ENCODE results near the gene NSD2. TPM values are rescaled to one million over a fixed set of nuclear protein-coding genes. Genes with fewer than 3 reads are reported as not detected.
"Not testable (repeated sequence)": the region's sequence is repeated elsewhere in the genome, so short reads cannot be mapped to it uniquely, and the experiment has no call there.

NSD2 gene
- total RNA-seq, 1 donor from 2014 or later = 138 TPM

GRCh38 chr4:2009651-2010233 lies 138.5 kb downstream of the NSD2 start:
- peak overlapping the region; percentile 82 for H3K27ac Mint-ChIP-seq (ENCODE audit: unreplicated experiment)

GRCh38 chr4:2011583-2011982 lies 140.4 kb downstream of the NSD2 start:
- peaks cover 5% of the 10 kb centered on the region for H3K27me3 Mint-ChIP-seq (ENCODE audit: unreplicated experiment)
- H3K9me3 Mint-ChIP-seq (ENCODE audit: unreplicated experiment) = peaks cover 6% of the 10 kb centered on the region

More at GRCh38 chr4:2009651-2010233, 138.5 kb downstream of the NSD2 start:
- Mint-ChIP-seq H3K4me3 (ENCODE audit: unreplicated experiment) (peak overlapping the region; percentile 82), H3K27me3 (ENCODE audit: unreplicated experiment) (peaks cover 5% of the 10 kb centered on the region), H3K4me1 (ENCODE audit: low read depth, unreplicated experiment) (peaks cover 5% of the 10 kb centered on the region), H3K36me3 (ENCODE audit: unreplicated experiment) (no peaks in the 10 kb centered on the region), H3K9me3 (ENCODE audit: unreplicated experiment) (peaks cover 6% of the 10 kb centered on the region)
- peak; percentile 78 for DNase-seq
- no peak for TF ChIP-seq CTCF (IDR thresholded peaks at IDR 0.05; ENCODE audit: partially characterized antibody, unreplicated experiment)

GRCh38 chr4:2015008-2015407 lies 143.8 kb downstream of the NSD2 start:
- no peak for DNase-seq
- no peak for TF ChIP-seq CTCF (IDR thresholded peaks at IDR 0.05; ENCODE audit: partially characterized antibody, unreplicated experiment)
- no peaks in the 10 kb centered on the region for H3K9me3 Mint-ChIP-seq (ENCODE audit: unreplicated experiment)
- no peaks in the 10 kb centered on the region for H3K36me3 Mint-ChIP-seq (ENCODE audit: unreplicated experiment)
- no peaks in the 10 kb centered on the region for H3K4me1 Mint-ChIP-seq (ENCODE audit: low read depth, unreplicated experiment)
- H3K27ac Mint-ChIP-seq (ENCODE audit: unreplicated experiment) = no peak overlapping the region
- no peak overlapping the region for H3K4me3 Mint-ChIP-seq (ENCODE audit: unreplicated experiment)
- peaks cover 2% of the 10 kb centered on the region for H3K27me3 Mint-ChIP-seq (ENCODE audit: unreplicated experiment)

More at GRCh38 chr4:2011583-2011982, 140.4 kb downstream of the NSD2 start:
- Mint-ChIP-seq H3K4me1 (ENCODE audit: low read depth, unreplicated experiment) (peaks cover 5% of the 10 kb centered on the region), H3K36me3 (ENCODE audit: unreplicated experiment) (no peaks in the 10 kb centered on the region), H3K27ac (ENCODE audit: unreplicated experiment) (no peak overlapping the region), H3K4me3 (ENCODE audit: unreplicated experiment) (no peak overlapping the region)
- no peak for TF ChIP-seq CTCF (IDR thresholded peaks at IDR 0.05; ENCODE audit: partially characterized antibody, unreplicated experiment)
- DNase-seq = no peak

- H3K9me3 Mint-ChIP-seq (ENCODE audit: unreplicated experiment); H3K27me3 Mint-ChIP-seq (ENCODE audit: unreplicated experiment); H3K4me1 Mint-ChIP-seq (ENCODE audit: low read depth, unreplicated experiment); H3K36me3 Mint-ChIP-seq (ENCODE audit: unreplicated experiment); DNase-seq; H3K27ac Mint-ChIP-seq (ENCODE audit: unreplicated experiment): not testable (repeated sequence)
- peak overlapping the region; percentile 18 for H3K4me3 Mint-ChIP-seq (ENCODE audit: unreplicated experiment)
Measured at GRCh38 chr4:2021358-2022018, 150.3 kb downstream of the NSD2 start.

GRCh38 chr4:2024683-2025082 lies 153.5 kb downstream of the NSD2 start:
- Mint-ChIP-seq H3K4me1 (ENCODE audit: low read depth, unreplicated experiment) (no peaks in the 10 kb centered on the region), H3K4me3 (ENCODE audit: unreplicated experiment) (no peak overlapping the region), H3K36me3 (ENCODE audit: unreplicated experiment) (peaks cover 13% of the 10 kb centered on the region), H3K27me3 (ENCODE audit: unreplicated experiment) (peaks cover 9% of the 10 kb centered on the region), H3K27ac (ENCODE audit: unreplicated experiment) (no peak overlapping the region), H3K9me3 (ENCODE audit: unreplicated experiment) (peaks cover 7% of the 10 kb centered on the region)
- TF ChIP-seq CTCF (IDR thresholded peaks at IDR 0.05; ENCODE audit: partially characterized antibody, unreplicated experiment) = no peak
- DNase-seq = no peak
